Esophagus squamous epithelium (tissue), 4 donors: ENCODE results near the gene SLC4A7.

Source experiments
- CTCF ChIP-seq, 6 experiments: fragments of 450-650 bp in 4 of 6; fragments of 200-600 bp in 2 of 6; sonication (generic) in 2 of 6; IDR thresholded peaks; one replicate each; pipeline ENCODE4 v1.5.1; 2016 to 2019; ENCODE audit warnings: antibody characterized with exemption in 6 of 6, mild to moderate bottlenecking in 4 of 6, moderate library complexity in 4 of 6
- POLR2A ChIP-seq, 4 donors: fragments of 450-650 bp; IDR thresholded peaks; one replicate each; pipeline ENCODE4 v1.6.1; 2017; ENCODE audit warnings: antibody characterized with exemption in 4 of 4, mild to moderate bottlenecking in 4 of 4, moderate library complexity in 3 of 4

- no peak for TF ChIP-seq CTCF (IDR thresholded peaks at IDR 0.05)
- no peak for TF ChIP-seq POLR2A (IDR thresholded peaks at IDR 0.05)
Measured at GRCh38 chr3:27533261-27533607, 49.0 kb upstream of the SLC4A7 start.
